ENCODE measurements around the gene SCP2D1.

The SCP2D1 gene

GRCh38 chr20:18811904-18812303, 1.7 kb upstream of the SCP2D1 start:
- no peak for DNase-seq (ENCODE audit: low read depth in 3 of 3)

DNA sequence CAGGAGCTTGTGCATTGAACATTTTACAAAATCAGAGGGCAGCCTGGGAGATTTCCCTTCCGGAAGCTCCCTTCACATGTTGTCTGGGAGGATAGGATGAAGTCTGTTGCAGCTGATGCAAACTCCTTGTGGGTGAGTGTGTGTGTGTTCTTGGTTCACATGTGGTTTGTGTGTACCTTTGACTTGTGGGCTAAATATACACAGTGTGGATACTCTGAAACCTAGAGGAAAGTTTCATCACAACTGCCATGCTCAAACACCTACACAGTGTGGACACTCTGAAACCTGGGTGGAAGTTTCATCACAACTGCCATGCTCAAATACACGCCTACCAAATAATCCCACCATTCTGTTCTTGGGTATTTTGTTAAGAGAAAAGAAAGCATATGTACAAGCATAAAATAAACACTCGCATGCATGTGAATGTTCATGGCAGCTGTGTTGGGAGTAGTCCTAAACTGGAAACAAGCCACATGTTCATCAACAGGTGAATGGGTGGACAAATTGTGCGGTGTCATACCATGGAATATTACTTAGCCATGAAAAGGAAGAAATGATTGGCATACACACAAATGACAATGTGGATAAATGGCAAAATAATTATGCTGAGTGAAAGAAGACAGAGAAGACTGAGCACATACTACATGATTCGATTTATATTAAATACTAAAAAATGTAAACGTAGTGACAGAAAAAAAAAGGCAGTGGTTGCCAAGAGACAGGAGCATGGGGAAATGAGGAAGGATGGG, 1.8 kb downstream of the SCP2D1 start:
- no peak for DNase-seq (ENCODE audit: low read depth in 3 of 3)

DNA sequence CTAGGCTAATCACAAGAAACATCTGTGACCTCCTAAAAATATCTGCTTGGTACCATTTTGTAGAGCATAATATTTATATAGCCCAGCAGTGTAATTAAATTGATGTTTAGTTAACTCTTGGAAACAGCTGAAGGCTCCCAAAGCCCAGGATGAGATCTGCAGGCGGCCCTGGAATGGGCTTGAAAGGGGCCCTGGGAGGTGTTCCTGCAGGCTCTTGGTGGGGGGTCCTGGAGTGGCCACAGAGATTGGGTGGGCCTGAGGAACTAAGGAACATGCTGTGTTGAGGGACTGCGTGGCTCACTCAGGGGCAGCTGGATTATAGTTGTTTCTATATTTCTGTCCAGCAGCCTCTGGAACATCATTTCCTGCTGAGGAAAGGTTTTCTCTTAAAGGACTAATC, 9.2 kb downstream of the SCP2D1 start:
- DNase-seq (ENCODE audit: low read depth in 3 of 3), result no peak

DNA sequence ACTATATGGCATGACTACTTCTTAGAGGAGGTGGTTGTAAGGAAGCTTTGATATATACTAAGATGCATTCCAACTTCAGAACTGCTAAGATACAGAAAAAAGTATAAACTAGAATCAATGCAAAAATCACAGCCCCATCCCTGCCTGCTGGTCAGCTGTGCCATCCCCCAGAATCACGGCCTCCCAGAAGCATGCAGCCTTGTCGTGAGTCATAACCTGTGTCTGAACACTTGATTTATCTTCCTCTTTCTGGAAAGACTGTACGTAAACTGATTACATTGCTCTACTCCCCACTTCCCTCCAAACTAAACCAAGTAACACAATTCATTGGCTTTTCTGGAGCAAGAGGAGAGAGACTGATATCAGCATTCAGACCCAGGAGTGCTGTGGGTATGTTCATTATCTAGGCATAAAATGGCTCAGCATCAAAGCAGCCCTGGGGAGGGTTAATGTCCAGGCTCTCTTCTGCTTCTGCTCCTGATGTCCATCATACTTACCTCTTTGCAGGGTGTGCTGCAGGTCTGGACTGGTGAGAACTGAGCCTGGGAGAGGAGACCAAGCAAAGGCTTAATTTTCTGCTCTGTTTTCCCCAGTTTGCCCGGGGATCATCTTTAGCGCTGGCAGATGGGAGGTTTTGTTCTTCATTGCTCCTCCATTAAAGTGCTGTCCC, 18.4 kb downstream of the SCP2D1 start:
- no peak for DNase-seq (ENCODE audit: low read depth in 3 of 3)

DNA sequence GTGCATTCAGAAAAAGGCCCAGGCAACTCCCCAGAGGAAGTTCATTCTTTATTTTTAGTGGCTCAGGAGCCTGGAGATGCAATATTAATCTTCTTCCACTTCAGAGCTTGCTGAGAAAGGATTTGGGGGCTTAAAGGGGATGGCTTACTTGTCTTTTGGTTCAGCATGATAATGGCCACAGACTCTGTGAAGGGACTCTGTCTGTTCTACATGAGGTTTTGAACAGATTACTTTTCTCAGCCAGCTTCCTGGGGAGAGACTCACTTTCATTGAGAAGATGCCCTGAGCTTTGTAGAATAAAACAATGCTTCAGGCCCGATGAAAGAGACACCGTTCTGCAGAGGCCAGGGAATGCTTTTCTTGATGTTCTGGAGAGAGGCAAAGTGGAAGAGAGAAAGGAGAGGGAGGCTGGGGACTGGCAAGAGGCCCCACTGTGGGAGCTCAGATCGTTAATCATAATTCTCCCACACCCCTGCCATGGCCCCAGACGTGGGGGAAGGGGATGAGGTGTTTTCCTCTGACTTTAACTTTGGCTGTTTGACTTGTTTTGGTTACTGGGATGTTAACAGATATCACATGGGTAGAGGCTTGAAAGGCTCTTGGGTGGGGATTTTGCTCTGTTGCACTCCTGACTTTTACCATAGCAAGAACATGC, 19.1 kb downstream of the SCP2D1 start:
- DNase-seq (ENCODE audit: low read depth in 3 of 3), result no peak

DNA sequence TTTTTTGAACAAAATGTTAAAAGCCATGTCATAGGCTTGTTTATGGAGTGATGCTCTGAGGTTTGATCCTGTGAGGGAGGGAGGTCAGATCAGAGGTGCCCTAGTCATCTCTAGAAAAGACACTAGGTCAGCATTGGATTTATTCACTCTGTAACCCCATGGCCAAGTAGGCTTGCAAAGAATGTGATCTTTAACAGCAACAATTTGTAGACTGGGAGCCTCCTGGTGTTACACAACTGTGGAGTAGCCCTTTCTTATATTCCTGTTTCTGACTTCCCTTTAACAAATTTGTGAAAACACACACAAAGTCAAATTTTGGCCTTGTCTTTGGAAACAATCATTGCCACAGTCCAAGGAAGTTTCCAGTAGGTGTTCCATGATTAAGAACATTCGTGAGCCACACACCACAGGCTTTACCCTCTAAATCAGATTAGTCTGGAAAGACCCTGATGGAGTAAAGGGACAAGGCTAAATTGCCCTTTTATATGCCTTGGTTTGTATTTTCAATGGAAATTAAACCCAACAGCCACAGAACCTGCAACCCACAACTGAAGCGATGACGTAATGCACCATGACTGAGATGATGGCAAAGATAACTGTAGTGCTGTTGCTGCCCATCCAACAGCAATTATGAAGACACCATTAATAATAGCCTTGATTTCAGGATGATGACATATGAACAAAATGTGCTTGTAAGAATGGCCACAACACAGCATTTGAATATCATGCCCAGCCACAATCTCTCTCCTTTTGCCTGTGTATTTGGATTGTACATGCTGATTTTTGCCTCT, 22.1 kb downstream of the SCP2D1 start:
- DNase-seq (ENCODE audit: low read depth in 3 of 3), result no peak

DNA sequence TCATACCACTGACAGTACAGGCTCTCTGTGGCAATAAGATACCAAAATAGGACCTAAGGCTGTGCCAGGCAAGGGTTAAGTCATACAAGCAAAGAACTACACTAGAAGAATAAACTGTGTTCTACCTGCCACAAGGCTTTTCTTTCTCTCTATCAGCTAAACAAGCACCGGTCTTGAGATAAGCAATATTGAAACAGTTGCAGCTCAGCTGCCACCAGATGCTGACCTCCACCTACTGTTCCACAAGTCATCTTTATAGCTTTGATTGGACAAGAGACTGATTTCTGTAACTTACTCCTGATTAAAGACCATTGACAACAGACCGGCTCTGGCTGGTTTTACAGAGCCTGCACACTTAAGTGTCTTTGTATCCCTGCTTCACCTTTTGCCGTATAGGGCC, 24.1 kb downstream of the SCP2D1 start:
- no peak for DNase-seq (ENCODE audit: low read depth in 3 of 3)

GRCh38 chr20:18839507-18840247, 26.1 kb downstream of the SCP2D1 start:
- DNase-seq (ENCODE audit: low read depth in 3 of 3), result no peak

- no peak for DNase-seq (ENCODE audit: low read depth in 3 of 3)
Observed at GRCh38 chr20:18840248-18840645, 26.7 kb downstream of the SCP2D1 start.

GRCh38 chr20:18845017-18845416, 31.4 kb downstream of the SCP2D1 start:
- no peak for DNase-seq (ENCODE audit: low read depth in 3 of 3)

DNA sequence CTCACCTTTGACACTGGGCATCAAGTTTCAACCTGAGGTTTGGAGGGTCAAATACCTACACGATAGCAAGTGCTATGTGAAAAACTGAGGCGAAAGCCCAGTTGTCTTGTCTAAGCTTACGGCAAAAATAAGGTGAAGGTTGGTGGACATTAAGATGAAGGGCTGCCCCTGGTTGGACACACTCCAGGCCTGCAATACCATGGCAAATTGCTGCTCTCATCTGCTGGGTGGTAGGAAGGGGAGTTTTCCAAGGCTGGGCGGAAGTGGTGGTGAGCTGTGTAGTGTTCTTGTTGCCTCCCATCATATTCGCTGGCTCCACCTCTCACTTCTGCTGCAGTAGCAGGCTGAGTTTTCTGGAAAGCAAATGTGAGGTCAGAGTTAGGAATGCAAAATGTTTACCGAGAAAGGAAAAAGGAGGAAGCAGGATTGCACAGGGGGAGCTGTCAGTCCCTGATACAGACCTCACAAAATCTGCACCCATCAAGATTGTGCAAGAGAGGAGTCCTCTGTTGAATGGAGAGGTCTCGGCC, 33.7 kb downstream of the SCP2D1 start:
- no peak for DNase-seq (ENCODE audit: low read depth in 3 of 3)

DNA sequence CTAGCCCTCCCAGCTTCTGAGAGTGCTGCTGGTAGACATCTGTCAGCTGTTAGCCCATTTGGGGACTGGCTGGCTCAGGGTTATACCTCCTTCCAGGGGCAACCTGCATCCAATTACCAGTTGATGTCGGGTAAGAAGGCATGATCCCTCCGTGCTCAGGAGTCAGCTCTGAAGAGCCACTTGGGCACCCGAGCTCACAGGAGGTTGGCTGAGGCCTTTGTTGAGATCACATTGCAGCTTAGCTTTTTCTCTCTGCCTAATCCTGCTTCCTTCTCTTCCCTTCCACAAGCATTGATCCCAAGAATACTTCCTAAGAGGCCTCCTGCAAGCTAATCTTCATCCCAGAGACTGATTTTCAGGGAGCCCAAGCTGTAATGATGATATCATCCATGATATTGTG, 35.5 kb downstream of the SCP2D1 start:
- no peak for DNase-seq (ENCODE audit: low read depth in 3 of 3)

- no peak for DNase-seq (ENCODE audit: low read depth in 3 of 3)
Observed at GRCh38 chr20:18851629-18852028, 38.0 kb downstream of the SCP2D1 start.

GRCh38 chr20:18852318-18852717, 38.7 kb downstream of the SCP2D1 start:
- DNase-seq (ENCODE audit: low read depth in 3 of 3), result no peak

DNA sequence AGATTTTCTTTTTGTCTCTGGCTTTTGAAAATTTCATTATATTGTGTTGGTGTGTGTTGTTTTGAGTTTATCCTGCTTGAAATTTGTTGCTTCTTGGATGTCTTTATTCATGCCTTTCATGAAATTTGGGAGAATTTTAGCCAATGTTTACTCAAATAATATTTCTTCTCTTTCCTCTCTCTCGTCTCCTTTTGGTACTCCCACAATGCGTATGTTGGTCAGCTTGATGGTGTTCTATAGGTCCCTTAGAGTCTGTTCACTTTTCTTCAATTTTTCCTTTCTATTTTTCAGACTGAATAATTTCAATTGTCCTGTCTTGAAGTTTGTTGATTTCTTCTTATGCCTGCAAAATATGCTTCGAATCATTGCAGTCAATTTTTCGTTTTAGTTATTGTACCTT, 39.6 kb downstream of the SCP2D1 start:
- no peak for DNase-seq (ENCODE audit: low read depth in 3 of 3)

DNA sequence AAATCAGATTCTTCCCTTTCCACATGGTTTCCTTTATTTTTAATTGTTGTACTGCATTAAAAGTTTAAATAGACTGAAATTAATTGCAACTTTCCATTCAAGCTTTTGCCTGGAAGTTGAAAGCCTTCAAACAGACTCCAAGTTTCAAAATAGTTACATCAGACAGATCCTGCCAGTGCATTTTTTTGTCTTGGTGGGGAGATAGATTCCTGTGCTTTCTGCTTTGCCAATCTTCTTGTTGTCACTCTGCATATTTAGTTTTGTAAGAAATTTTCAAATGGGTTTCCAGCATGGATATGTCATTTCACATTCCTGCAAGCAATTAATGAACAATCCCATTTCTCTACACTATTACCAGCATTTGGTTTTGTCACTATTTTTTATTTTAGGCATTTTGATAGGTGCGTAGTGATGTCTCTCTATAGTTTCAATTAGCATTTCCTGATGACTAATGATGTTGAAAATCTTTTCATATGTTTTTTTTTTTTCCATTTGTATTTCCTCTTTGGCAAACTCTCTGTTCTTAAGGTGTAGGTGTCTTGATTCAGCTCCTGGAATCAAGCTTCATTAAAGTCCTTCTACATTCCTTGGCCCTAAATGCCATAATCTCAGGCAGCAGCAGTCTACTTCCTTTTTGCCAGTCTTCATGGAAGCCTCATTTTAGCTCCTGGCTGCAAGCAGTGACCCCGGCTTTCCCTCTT, 40.5 kb downstream of the SCP2D1 start:
- DNase-seq (ENCODE audit: low read depth in 3 of 3), result no peak

DNA sequence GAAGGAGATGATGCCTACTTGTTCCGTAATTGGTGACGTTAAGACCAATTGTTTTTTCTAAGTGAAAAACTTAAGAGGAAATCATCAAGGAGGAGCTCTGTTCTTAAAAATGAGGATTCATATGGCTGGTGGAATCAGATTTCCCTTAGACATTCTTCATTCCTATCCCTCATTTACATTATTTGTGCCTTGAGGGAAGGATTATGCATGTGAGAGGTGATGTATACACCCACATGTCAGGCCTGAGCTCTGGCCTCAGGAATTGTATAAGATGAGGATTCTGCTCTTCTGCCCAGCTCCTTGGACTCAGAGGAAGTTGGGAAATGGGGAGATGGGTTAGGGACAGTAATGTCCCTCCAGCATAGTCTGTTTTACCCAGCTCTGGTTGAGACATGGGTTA, 42.3 kb downstream of the SCP2D1 start:
- no peak for DNase-seq (ENCODE audit: low read depth in 3 of 3)

DNA sequence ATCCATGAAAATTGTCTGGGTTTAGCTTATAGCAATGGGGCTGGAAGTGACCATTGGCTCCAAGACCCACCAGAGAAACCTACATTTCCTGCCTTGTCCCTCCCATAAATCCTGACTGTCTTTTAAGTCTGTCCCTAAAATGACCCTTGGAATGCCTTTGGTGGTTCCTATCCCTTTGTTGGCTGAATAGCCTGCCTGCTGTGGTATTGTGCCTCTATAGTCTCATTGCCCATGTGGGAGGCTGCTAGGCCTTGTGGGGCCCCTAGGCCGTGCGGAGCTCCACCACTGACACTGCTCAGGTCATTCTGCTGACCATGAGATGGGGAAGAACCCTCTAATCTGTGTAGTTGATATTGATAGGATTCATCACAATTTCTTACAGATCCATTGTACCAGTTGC, 43.3 kb downstream of the SCP2D1 start:
- no peak for DNase-seq (ENCODE audit: low read depth in 3 of 3)

DNA sequence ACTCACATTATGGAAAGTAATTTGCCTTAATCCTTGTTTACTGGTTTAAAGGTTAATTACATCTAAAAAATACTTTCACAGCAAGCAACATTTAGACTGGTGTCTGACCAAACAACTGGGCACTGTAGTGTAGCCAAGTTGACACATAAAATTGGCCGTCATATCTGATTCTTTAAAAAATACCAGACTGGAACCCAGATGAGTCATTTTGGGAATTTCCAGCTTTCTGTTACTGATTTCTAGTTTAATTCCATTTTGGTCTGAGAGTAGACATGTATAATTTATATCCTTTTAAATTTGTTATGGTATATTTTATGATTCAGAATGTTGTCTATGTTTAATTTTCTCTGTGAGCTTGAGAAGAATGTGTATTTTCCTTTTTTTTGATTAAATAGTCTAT, 44.1 kb downstream of the SCP2D1 start:
- no peak for DNase-seq (ENCODE audit: low read depth in 3 of 3)

GRCh38 chr20:18858816-18859215, 45.2 kb downstream of the SCP2D1 start:
- no peak for DNase-seq (ENCODE audit: low read depth in 3 of 3)

Measured in stimulated activated CD4-positive, alpha-beta T cell treated with anti-CD3 and anti-CD28 coated beads, TNF-alpha, amount 100 ng/mL, for 24 hours (primary cell).